Erythroblast (primary cell): ENCODE results near the gene FBXL13.

Experiments
- GATA1 ChIP-seq: IDR thresholded peaks from 2 replicates; pipeline ENCODE4 v1.6.1; 2011; ENCODE audit warnings: low read depth, mild to moderate bottlenecking, control low read depth, low read length, moderate library complexity
- POLR2A ChIP-seq: IDR thresholded peaks from 2 replicates; pipeline ENCODE4 v1.6.1; 2011; ENCODE audit warnings: mild to moderate bottlenecking, low read length

DNA sequence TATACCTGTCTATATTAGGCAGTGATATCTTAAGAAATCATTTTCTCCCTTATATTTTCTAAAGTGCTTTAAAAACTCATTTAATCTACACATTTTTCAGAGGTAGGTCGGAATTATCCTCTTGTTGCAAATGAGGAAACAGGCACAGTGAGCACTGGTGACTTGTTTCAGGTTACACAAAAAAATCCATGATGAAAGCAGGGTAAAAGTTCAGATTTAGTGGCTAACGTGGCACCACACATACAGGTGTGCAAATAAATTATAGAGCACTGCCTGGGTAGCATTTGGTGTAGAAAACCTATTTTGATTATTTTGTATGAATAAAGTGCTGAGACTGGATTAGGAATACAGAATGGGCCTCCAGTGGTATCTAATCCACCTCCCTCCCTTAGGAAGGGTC lies 26.9 kb upstream of the FBXL13 start:
- TF ChIP-seq POLR2A (no peak), GATA1 (no peak)
